M059J (cell line): ENCODE results near the gene SERAC1. TPM values are rescaled to one million over a fixed set of nuclear protein-coding genes. Genes with fewer than 3 reads are reported as not detected.

Experiments
- DNase-seq: peaks from one replicate; pipeline ENCODE4 v3.0.0-alpha.2; 2012; ENCODE audit warnings: low read depth
- total RNA-seq: library from RNA; depleted of rRNA; stranded (reverse); fragments of >200 nt; shearing (Covaris generic); gene quantifications from 2 replicates; pipeline ENCODE4 v1.2.3, GENCODE V29; 2014

The SERAC1 gene
- total RNA-seq, 1 experiment from 2014 or later: 11.4 TPM

GRCh38 chr6:158080849-158081656 is 87.0 kb downstream of the SERAC1 start:
- DNase-seq: no peak

- no peak for DNase-seq
These were observed 89.7 kb downstream of the SERAC1 start for GRCh38 chr6:158078320-158078719.

DNA sequence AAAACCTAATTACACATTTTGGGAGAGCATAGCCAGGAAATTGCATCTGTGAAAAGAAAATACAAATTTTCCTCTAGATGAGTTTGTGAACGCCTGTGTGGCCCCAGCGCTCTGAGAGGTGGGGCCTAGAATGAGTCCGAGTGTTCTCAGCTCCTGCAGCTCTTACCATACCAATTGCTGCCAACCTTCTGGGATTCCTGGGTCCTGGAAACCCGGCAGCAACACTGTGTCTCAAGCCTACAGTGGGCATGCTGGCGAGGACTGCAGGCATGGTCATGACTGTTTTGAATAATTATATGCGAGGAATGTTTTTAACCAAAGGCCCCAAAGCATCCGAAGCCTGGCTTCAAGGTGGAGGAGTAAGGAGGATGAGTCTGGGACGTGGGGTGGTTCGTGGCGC is 90.4 kb downstream of the SERAC1 start:
- DNase-seq: no peak

DNA sequence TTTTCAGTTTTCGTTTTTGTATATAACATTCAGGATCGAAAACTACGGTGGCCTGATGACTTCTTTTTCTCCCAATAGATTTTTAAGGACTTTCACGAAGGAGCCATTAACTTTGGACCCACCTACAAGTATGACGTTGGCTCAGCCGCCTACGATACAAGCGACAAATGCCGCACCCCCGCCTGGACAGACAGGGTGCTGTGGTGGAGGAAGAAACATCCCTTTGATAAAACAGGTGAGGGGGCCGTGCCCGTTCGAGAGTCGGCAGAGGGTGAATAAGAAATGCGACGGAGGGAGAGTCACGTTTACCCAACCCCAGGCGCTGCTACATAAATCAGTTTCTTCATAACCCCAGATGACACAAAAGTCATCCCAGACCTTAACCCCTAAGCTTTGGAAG is 91.5 kb downstream of the SERAC1 start:
- DNase-seq: no peak

GRCh38 chr6:158073776-158074175 is 94.3 kb downstream of the SERAC1 start:
- no peak for DNase-seq

DNA sequence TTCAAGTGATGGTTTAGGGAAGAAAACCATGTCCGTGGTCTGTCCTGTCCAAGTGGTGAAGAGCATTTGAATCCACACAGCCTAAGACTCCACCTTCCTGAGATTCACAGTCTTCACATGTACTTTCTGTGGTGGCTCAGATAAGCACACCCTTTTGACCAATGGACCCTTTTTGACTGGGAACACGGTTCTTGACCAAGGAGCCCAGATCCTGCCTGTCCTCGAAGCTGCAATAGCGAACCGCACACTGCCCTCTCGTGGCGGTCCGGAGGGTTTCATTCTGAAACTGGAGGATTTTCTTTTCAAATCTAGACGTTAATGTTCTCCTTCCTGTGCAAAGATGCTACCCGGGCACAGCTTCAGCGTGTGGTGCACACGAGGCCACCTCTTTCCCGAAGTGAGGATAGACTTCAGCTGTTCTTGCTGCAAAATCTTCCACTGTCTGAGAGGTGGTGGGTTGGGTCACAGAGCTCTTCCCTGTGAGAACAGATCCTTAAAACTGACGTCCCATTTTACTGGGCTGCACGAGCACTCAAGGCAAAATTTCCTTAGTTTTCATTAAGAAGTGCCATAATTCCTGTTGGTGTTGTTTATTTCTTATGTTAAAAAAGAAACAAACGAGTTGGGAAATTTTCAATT is 95.9 kb downstream of the SERAC1 start:
- peak; percentile 77 for DNase-seq

DNA sequence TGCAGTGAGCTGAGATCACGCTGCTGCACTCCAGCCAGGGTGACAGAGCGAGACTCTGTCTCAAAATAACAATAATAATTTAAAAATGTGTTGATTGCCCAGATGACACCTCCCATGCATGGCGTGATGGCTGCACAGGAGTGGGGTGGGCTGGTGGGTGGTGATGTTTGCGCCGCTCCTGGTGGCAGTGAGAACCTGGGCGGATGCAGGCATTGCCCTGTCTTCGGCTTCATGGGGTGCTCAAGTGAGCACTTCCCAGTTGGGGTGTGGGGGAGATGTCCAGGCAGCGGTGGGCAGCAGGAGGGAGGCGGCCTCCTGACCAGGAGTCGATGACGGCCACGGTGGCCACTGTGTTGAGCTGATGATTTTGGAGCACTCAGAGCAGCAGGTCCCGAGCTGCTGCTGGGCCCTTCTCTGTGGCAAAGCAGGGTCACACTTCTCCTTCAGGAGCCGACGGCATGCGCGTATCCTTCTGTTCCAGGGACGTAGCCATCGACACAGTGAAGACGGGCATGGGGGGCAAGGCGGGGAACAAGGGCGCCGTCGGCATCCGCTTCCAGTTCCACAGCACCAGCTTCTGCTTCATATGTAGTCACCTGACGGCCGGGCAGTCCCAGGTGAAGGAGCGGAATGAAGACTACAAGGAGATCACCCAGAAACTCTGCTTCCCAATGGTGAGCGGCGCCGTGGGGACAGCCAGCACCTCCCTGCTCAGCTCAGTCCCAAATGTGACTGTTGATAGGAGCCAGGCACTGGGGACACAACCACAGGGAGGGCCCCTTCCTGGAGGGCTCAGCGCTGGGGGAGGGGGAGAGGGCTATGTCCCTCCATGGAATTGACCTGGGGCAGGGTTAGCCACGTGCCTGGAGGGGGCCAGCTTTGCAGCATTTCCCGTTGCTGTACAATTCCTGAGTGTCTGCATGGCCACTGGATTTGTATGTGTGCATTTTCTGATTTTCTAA is 96.7 kb downstream of the SERAC1 start:
- DNase-seq: no peak

- DNase-seq: no peak
These were observed 97.5 kb downstream of the SERAC1 start for GRCh38 chr6:158070513-158070912.

DNA sequence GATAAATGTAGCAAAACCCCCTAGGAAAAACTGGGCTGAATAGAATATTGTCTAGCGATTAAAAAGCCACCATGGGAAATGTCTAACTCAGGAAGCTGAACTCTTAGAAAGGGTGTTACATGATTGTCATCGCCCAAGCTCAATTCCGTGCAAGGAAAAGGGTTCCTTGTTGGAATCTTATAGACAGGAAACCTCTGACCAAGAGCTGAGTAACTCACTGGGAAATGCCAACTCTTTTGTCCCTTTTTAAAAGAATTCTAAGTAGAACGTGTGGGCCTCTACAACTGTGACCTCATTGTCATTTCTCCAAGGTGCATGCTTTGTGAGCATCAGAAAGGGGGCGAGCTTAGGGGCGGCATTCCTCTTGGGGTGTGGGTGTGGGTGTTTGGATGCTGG is 98.3 kb downstream of the SERAC1 start:
- peak; percentile 90 for DNase-seq

DNA sequence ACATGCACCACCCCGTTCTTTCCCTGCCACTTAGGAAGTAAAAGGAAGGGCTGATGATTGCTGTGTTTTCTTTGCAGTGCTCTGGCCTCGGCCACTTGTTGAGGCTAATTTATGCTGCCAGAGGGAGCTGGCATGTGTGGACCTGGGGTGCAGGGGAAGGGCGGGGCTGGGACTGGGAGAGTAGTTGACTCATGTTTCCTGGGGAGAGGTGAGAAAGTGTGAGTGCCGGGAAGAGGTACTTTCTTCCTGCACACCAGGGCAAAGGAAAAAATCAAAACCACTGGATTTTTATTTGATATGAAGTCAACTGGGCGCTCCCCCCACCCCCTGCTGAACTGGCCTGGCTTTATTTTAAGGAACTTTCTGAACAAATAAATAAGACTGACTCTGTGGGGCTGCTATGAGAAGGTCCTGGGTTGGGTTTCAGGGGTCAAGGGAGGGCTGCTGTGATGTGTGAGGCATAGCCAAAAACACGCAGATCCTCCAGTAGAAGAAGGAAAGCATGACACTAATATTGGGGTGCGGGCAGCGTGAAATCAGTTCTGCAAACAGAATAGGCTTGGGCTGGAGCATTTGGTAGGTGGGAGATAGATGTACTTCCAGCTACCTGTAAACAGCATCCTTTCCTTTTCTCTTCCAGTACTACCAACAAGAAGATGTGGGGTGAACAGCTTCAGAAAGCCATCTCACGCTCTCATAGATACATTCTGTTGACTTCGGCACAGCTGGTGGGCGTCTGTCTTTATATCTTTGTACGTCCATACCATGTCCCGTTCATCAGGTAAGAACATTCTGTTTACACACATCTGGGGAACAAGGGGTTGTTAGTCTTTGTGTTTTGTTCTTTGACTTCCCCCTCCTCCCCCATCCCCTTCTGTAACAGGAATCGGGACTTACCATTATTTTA is 98.9 kb downstream of the SERAC1 start:
- peak; percentile 98 for DNase-seq

DNA sequence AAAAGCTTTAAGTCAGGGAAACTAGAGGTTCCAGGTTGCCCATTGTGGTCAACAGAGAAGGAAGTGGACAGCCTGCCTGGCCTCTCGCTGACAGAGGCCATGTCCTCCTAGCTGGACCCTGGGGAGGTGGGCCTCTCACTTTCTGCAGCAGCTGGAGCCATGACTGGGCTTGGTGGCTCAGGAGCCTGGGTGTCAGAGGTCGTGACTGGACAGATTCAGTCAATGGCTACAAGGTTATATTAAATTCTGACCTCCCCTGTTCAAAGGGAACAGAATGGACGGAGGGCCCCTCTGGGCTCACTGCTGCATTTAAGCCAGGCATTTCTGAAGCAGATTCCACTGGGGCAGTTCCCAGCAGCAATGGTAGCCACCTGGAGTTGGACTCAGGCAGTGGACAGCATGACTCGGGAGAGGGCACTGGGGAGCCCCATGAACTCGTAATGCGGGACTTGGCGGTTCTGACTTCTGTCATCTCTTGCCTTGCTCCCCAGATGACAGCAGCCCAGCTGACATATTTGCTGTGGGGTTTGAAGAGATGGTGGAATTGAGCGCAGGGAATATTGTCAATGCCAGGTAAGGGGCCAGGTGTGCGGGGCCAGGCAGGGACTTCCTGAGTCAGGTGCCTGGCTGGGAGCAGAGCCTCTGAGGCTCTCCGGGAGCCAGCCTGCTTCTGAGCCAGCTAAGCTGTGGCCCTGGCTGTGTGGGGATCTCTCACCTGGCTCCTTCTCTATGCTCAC is 99.7 kb downstream of the SERAC1 start:
- peak; percentile 67 for DNase-seq

- DNase-seq: peak; percentile 84
These were observed 100.5 kb downstream of the SERAC1 start for GRCh38 chr6:158067436-158068015.

- DNase-seq: no peak
These were observed 101.8 kb downstream of the SERAC1 start for GRCh38 chr6:158066136-158066781.

GRCh38 chr6:158064725-158065251 is 103.3 kb downstream of the SERAC1 start:
- no peak for DNase-seq

DNA sequence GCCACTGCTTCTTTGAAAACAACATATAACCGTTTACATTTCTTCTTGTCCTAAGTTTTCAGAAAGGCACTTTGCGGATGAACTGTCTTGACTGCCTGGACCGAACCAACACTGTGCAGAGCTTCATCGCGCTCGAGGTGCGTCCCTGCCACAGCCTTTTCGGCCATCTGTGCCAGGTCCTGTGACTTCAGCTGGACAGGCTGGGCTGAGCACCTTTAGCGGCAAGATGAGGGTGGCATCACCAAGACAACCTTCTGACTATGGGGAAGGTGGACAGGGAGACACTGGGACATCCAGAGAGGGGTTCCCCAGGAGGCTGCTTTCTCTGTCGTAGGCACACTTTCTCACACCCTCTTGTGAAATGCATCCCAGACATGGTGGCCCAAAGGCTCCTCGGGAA is 104.3 kb downstream of the SERAC1 start:
- DNase-seq: no peak

DNA sequence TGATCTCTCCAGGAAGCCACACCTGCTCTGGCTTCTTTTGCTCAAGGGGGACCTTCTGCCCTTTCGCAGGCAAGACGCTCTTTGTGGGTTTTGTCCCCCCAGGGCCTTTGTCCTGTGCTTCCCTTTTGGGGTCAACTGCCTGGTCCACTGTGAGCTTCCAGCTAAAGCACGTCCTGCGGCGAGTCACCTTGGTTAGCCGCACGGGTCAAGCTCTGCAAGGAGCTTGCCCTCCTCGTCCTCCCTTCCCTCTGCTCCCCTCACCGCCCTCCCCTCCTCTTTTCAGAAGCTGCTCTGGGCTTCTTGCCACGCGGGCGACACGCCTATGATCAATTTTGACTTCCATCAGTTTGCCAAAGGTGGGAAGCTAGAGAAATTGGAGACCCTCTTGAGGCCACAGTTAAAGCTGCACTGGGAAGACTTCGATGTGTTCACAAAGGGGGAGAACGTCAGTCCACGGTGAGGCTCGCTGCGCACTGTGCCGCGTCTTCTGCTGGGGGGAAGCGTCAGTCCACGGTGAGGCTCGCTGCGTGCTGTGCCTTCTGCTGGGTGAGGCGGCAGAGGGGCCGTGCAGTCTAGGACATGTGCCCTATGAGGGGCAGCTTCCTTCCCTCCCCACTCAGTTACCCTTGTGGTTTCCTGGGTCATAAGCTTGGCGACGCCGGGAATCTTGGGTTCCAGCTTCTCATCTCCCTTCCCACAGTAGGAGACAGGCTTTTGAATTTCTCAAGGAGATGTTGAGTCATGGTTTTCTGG is 106.2 kb downstream of the SERAC1 start:
- peak; percentile 84 for DNase-seq

GRCh38 chr6:158061361-158061708 is 106.7 kb downstream of the SERAC1 start:
- peak; percentile 64 for DNase-seq
